WTC11 (cell line): ENCODE measurements around the gene IVNS1ABP.

ENCODE experiments used
- CTCF ChIP-seq: fragments of 200-600 bp; IDR thresholded peaks from 2 replicates; pipeline ENCODE4 v1.8.0; 2022; ENCODE audit warnings: antibody characterized with exemption
- MAX ChIP-seq: sonication (generic); formaldehyde crosslinking; IDR thresholded peaks from 2 replicates; pipeline ENCODE4 v1.8.0; 2022; ENCODE audit warnings: mild to moderate bottlenecking, missing genetic modification reagents
- NFYB ChIP-seq: sonication (generic); formaldehyde crosslinking; conservative IDR thresholded peaks from 2 replicates; pipeline ENCODE4 v1.8.0; 2022; ENCODE audit warnings: low read depth, missing genetic modification reagents
- NR3C1 ChIP-seq: sonication (generic); formaldehyde crosslinking; conservative IDR thresholded peaks from 2 replicates; pipeline ENCODE4 v1.8.1; 2023; ENCODE audit warnings: low read depth, mild to moderate bottlenecking, missing genetic modification reagents
- ZNF138 ChIP-seq: sonication (generic); formaldehyde crosslinking; conservative IDR thresholded peaks from 2 replicates; pipeline ENCODE4 v1.8.1; 2022; ENCODE audit warnings: mild to moderate bottlenecking, moderate library complexity, missing genetic modification reagents
- ZNF423 ChIP-seq: fragments of 250-450 bp; sonication (Bioruptor Pico); IDR thresholded peaks from 2 replicates; pipeline ENCODE4 v2.1.2; 2022; ENCODE audit warnings: mild to moderate bottlenecking, moderate library complexity
- TF ChIP-seq, protein P1 (sequence below): sonication (generic); formaldehyde crosslinking; IDR thresholded peaks from 2 replicates; pipeline ENCODE4 v1.8.1; 2023; ENCODE audit warnings: mild to moderate bottlenecking, missing genetic modification reagents, borderline replicate concordance

- TF ChIP-seq ZNF423 (CRISPR knock-in tag) = no peak
- no peak for TF ChIP-seq CTCF
- no peak for TF ChIP-seq NFYB (CRISPR knock-in tag)
- TF ChIP-seq ZNF138 (CRISPR knock-in tag) = no peak
- TF ChIP-seq NR3C1 (CRISPR knock-in tag) = no peak
- TF ChIP-seq, protein P1, sequence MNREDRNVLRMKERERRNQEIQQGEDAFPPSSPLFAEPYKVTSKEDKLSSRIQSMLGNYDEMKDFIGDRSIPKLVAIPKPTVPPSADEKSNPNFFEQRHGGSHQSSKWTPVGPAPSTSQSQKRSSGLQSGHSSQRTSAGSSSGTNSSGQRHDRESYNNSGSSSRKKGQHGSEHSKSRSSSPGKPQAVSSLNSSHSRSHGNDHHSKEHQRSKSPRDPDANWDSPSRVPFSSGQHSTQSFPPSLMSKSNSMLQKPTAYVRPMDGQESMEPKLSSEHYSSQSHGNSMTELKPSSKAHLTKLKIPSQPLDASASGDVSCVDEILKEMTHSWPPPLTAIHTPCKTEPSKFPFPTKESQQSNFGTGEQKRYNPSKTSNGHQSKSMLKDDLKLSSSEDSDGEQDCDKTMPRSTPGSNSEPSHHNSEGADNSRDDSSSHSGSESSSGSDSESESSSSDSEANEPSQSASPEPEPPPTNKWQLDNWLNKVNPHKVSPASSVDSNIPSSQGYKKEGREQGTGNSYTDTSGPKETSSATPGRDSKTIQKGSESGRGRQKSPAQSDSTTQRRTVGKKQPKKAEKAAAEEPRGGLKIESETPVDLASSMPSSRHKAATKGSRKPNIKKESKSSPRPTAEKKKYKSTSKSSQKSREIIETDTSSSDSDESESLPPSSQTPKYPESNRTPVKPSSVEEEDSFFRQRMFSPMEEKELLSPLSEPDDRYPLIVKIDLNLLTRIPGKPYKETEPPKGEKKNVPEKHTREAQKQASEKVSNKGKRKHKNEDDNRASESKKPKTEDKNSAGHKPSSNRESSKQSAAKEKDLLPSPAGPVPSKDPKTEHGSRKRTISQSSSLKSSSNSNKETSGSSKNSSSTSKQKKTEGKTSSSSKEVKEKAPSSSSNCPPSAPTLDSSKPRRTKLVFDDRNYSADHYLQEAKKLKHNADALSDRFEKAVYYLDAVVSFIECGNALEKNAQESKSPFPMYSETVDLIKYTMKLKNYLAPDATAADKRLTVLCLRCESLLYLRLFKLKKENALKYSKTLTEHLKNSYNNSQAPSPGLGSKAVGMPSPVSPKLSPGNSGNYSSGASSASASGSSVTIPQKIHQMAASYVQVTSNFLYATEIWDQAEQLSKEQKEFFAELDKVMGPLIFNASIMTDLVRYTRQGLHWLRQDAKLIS (CRISPR knock-in tag) = no peak
- TF ChIP-seq MAX (CRISPR knock-in tag) = no peak
These were observed 41.9 kb upstream of the IVNS1ABP start for GRCh38 chr1:185358957-185359356.
